Vagina (tissue), 2 donors: Measurements from ENCODE around the gene MESD. TPM values are rescaled to one million over a fixed set of nuclear protein-coding genes. Genes with fewer than 3 reads are reported as not detected.
A peak's percentile ranks its signal among the peaks of the same experiment; 100 is the strongest.

Experiments
- DNase-seq, 2 donors: peaks; one replicate each; pipeline ENCODE4 v3.0.0-alpha.2; 2017; ENCODE audit errors: extremely low spot score in 2 of 2
- H3K27ac ChIP-seq: fragments of 200-600 bp; sonication (generic); one replicate; pipeline ENCODE4 v1.5.1; 2019
- H3K27me3 ChIP-seq: fragments of 200-600 bp; sonication (generic); one replicate; pipeline ENCODE4 v1.5.1; 2019
- H3K36me3 ChIP-seq, 2 donors: fragments of 200-600 bp; sonication (generic); one replicate each; pipeline ENCODE4 v1.5.1; 2017 to 2019
- H3K4me1 ChIP-seq: fragments of 200-600 bp; sonication (generic); one replicate; pipeline ENCODE4 v1.5.1; 2019
- H3K4me3 ChIP-seq, 2 donors: fragments of 200-600 bp; sonication (generic); 1 replicate in 1 of 2; 2 replicates in 1 of 2; pipeline ENCODE4 v1.5.1; 2016 to 2019
- H3K9me3 ChIP-seq: fragments of 200-600 bp; sonication (generic); one replicate; pipeline ENCODE4 v1.5.1; 2019
- CTCF ChIP-seq, 3 experiments: fragments of 450-650 bp in 2 of 3; fragments of 200-600 bp in 1 of 3; sonication (generic) in 1 of 3; IDR thresholded peaks; one replicate each; pipeline ENCODE4 v1.5.1; 2017 to 2019; ENCODE audit warnings: antibody characterized with exemption in 3 of 3, mild to moderate bottlenecking in 2 of 3, moderate library complexity in 2 of 3
- POLR2A ChIP-seq, 2 donors: fragments of 450-650 bp; IDR thresholded peaks; one replicate each; pipeline ENCODE4 v1.6.1; 2017; ENCODE audit warnings: antibody characterized with exemption in 2 of 2, mild to moderate bottlenecking in 2 of 2, moderate library complexity in 2 of 2
- POLR2AphosphoS5 ChIP-seq, 2 donors: sonication (generic); formaldehyde crosslinking; IDR thresholded peaks; one replicate each; pipeline ENCODE4 v1.9.0; 2017; ENCODE audit warnings: antibody characterized with exemption in 2 of 2, mild to moderate bottlenecking in 2 of 2, low read depth in 1 of 2; ENCODE audit not compliant: insufficient read depth in 1 of 2
- intact Hi-C: fragments of 100-400 bp; cut with DNase I; formaldehyde crosslinking; loops from one replicate; pipeline ENCODE4 v1.15.1; 2023
- total RNA-seq: library from RNA; depleted of rRNA; stranded (reverse); fragments of >200 nt; gene quantifications from one replicate; pipeline ENCODE4 v1.2.3, GENCODE V29; 2016

MESD gene
- total RNA-seq, 1 donor from 2014 or later = 17.9 TPM

GRCh38 chr15:80944818-80945217 lies 44.8 kb downstream of the MESD start:
- Histone ChIP-seq H3K36me3 (peaks cover 0 to 39% of the 10 kb centered on the region in 2 donors), H3K9me3 (no peaks in the 10 kb centered on the region), H3K4me1 (no peaks in the 10 kb centered on the region), H3K4me3 (no peak overlapping the region), H3K27ac (no peak overlapping the region), H3K27me3 (no peaks in the 10 kb centered on the region)
- TF ChIP-seq POLR2AphosphoS5 (IDR thresholded peaks at IDR 0.05; ENCODE audit: insufficient read depth in 1 of 2, low read depth in 1 of 2) = no peak
- TF ChIP-seq CTCF (IDR thresholded peaks at IDR 0.05) = no peak
- no peak for TF ChIP-seq POLR2A (IDR thresholded peaks at IDR 0.05)
- intact Hi-C loops = no loop called here
- no peak for DNase-seq

GRCh38 chr15:80942746-80943565 lies 46.7 kb downstream of the MESD start:
- no peak for DNase-seq
- Histone ChIP-seq H3K27me3 (no peaks in the 10 kb centered on the region), H3K9me3 (no peaks in the 10 kb centered on the region), H3K4me1 (no peaks in the 10 kb centered on the region), H3K36me3 (peaks cover 0 to 21% of the 10 kb centered on the region in 2 donors), H3K4me3 (no peak overlapping the region), H3K27ac (no peak overlapping the region)
- intact Hi-C loops = no loop called here
- TF ChIP-seq POLR2AphosphoS5 (IDR thresholded peaks at IDR 0.05; ENCODE audit: insufficient read depth in 1 of 2, low read depth in 1 of 2) (peak; percentile 42 to 58), POLR2A (IDR thresholded peaks at IDR 0.05) (no peak)

GRCh38 chr15:80942266-80942665 lies 47.4 kb downstream of the MESD start:
- no peaks in the 10 kb centered on the region for H3K4me1 ChIP-seq
- H3K4me3 ChIP-seq = no peak overlapping the region
- H3K27me3 ChIP-seq = no peaks in the 10 kb centered on the region
- H3K27ac ChIP-seq = no peak overlapping the region
- H3K36me3 ChIP-seq = peaks cover 0 to 16% of the 10 kb centered on the region in 2 donors
- H3K9me3 ChIP-seq = no peaks in the 10 kb centered on the region
- TF ChIP-seq POLR2A (IDR thresholded peaks at IDR 0.05) = no peak
- no peak for TF ChIP-seq POLR2AphosphoS5 (IDR thresholded peaks at IDR 0.05; ENCODE audit: insufficient read depth in 1 of 2, low read depth in 1 of 2)
- TF ChIP-seq CTCF (IDR thresholded peaks at IDR 0.05) = no peak
- no peak for DNase-seq
- intact Hi-C loops = no loop called here

- H3K36me3 ChIP-seq = peaks cover 0 to 8% of the 10 kb centered on the region in 2 donors
- H3K27me3 ChIP-seq = no peaks in the 10 kb centered on the region
- no peak overlapping the region for H3K27ac ChIP-seq
- no peak for TF ChIP-seq POLR2A (IDR thresholded peaks at IDR 0.05)
- TF ChIP-seq POLR2AphosphoS5 (IDR thresholded peaks at IDR 0.05; ENCODE audit: insufficient read depth in 1 of 2, low read depth in 1 of 2) = no peak
- no peak for TF ChIP-seq CTCF (IDR thresholded peaks at IDR 0.05)
- intact Hi-C loops = no loop called here
- H3K4me1 ChIP-seq = no peaks in the 10 kb centered on the region
- no peaks in the 10 kb centered on the region for H3K9me3 ChIP-seq
- no peak for DNase-seq
- no peak overlapping the region for H3K4me3 ChIP-seq
These were observed 48.8 kb downstream of the MESD start for GRCh38 chr15:80940851-80941250.

GRCh38 chr15:80940331-80940730 lies 49.3 kb downstream of the MESD start:
- Histone ChIP-seq H3K36me3 (peaks cover 0 to 8% of the 10 kb centered on the region in 2 donors), H3K27me3 (no peaks in the 10 kb centered on the region), H3K4me1 (no peaks in the 10 kb centered on the region), H3K27ac (no peak overlapping the region), H3K9me3 (no peaks in the 10 kb centered on the region), H3K4me3 (no peak overlapping the region)
- intact Hi-C loops = no loop called here
- no peak for TF ChIP-seq CTCF (IDR thresholded peaks at IDR 0.05)
- TF ChIP-seq POLR2AphosphoS5 (IDR thresholded peaks at IDR 0.05; ENCODE audit: insufficient read depth in 1 of 2, low read depth in 1 of 2) = no peak
- TF ChIP-seq POLR2A (IDR thresholded peaks at IDR 0.05) = no peak
- no peak for DNase-seq
